HepG2 (cell line): ENCODE results near the gene GATB. TPM values are rescaled to one million over a fixed set of nuclear protein-coding genes. Genes with fewer than 3 reads are reported as not detected.
A peak's percentile ranks its signal among the peaks of the same experiment; 100 is the strongest.

Experiments used
- ATF4 ChIP-seq, 2 experiments: fragments of 450-650 bp in 1 of 2; sonication (generic) in 1 of 2; formaldehyde crosslinking; IDR thresholded peaks; 2 replicates each; pipeline versions ENCODE4 v1.5.0 to v1.8.0; 2020 to 2022; ENCODE audit warnings: mild to moderate bottlenecking in 1 of 2, missing genetic modification reagents in 1 of 2
- FUBP1 ChIP-seq: sonication (generic); formaldehyde crosslinking; IDR thresholded peaks from 2 replicates; pipeline ENCODE4 v1.5.1; 2020; ENCODE audit warnings: missing genetic modification reagents, mild to moderate bottlenecking, borderline replicate concordance
- GRHL1 ChIP-seq: sonication (generic); formaldehyde crosslinking; conservative IDR thresholded peaks from 2 replicates; pipeline ENCODE4 v1.8.0; 2022; ENCODE audit warnings: missing genetic modification reagents
- NKX3-1 ChIP-seq: sonication (generic); formaldehyde crosslinking; IDR thresholded peaks from 2 replicates; pipeline ENCODE4 v1.5.0; 2020; ENCODE audit warnings: missing genetic modification reagents
- PHB2 ChIP-seq: fragments of 450-650 bp; IDR thresholded peaks from 2 replicates; pipeline ENCODE4 v1.6.1; 2018; ENCODE audit not compliant: partially characterized antibody
- STAG1 ChIP-seq: sonication (generic); formaldehyde crosslinking; IDR thresholded peaks from 2 replicates; pipeline ENCODE4 v1.4.0; 2020; ENCODE audit warnings: missing genetic modification reagents
- TCF12 ChIP-seq, 2 experiments: fragments of 450-650 bp in 1 of 2; sonication (generic) in 1 of 2; formaldehyde crosslinking in 1 of 2; IDR thresholded peaks; 2 replicates each; pipeline versions ENCODE4 v1.6.1 to v1.8.0; 2017 to 2022; ENCODE audit warnings: antibody characterized with exemption in 1 of 2, mild to moderate bottlenecking in 1 of 2, missing genetic modification reagents in 1 of 2, moderate library complexity in 1 of 2
- TFDP2 ChIP-seq: sonication (generic); formaldehyde crosslinking; IDR thresholded peaks from 2 replicates; pipeline ENCODE4 v1.4.0; 2020; ENCODE audit warnings: missing genetic modification reagents
- YY1 ChIP-seq: IDR thresholded peaks from 2 replicates; pipeline ENCODE4 v1.6.1; 2011; ENCODE audit warnings: low read length, low read depth, moderate library complexity, mild to moderate bottlenecking; ENCODE audit not compliant: insufficient read depth, insufficient replicate concordance
- ZBTB20 ChIP-seq: sonication (generic); formaldehyde crosslinking; IDR thresholded peaks from 2 replicates; pipeline ENCODE4 v1.8.1; 2023; ENCODE audit warnings: missing genetic modification reagents, low read depth, mild to moderate bottlenecking, borderline replicate concordance
- ZNF20 ChIP-seq: sonication (generic); formaldehyde crosslinking; IDR thresholded peaks from 2 replicates; pipeline ENCODE4 v1.4.0; 2020; ENCODE audit warnings: mild to moderate bottlenecking, moderate library complexity, missing genetic modification reagents
- ZNF224 ChIP-seq: sonication (generic); formaldehyde crosslinking; IDR thresholded peaks from 2 replicates; pipeline ENCODE4 v1.5.0; 2020; ENCODE audit warnings: mild to moderate bottlenecking, missing genetic modification reagents
- ZNF747 ChIP-seq: sonication (generic); formaldehyde crosslinking; IDR thresholded peaks from 2 replicates; pipeline ENCODE4 v1.8.1; 2023; ENCODE audit warnings: missing genetic modification reagents, mild to moderate bottlenecking, borderline replicate concordance
- ZNF850 ChIP-seq: sonication (generic); formaldehyde crosslinking; conservative IDR thresholded peaks from 2 replicates; pipeline ENCODE4 v1.9.0; 2021; ENCODE audit warnings: mild to moderate bottlenecking, missing genetic modification reagents
- polyA plus RNA-seq, 8 experiments: library from polyadenylated mRNA; depleted of rRNA in 3 of 8; stranded (reverse) in 7 of 8; unstranded in 1 of 8; fragments of >200 nt; fragmentation: Illumina TruSeq in 4 of 8; extraction: Trizol in 4 of 8; gene quantifications; 2 replicates each; pipeline versions ENCODE4 v1.2.1 to v1.2.3, GENCODE V29; 2011 to 2016; ENCODE audit warnings: low read depth in 4 of 8, missing spikeins in 1 of 8, mixed read lengths in 1 of 8; ENCODE audit not compliant: insufficient read depth in 1 of 8
- total RNA-seq, 5 experiments: library from RNA; depleted of rRNA; stranded (reverse); fragments of >200 nt; fragmentation: Illumina TruSeq; extraction: Trizol; gene quantifications; 2 replicates each; pipeline ENCODE4 v1.2.3, GENCODE V29; 2016; ENCODE audit warnings: low read depth in 1 of 5
- TF ChIP-seq, protein P1 (sequence below): sonication (generic); formaldehyde crosslinking; IDR thresholded peaks from 2 replicates; pipeline ENCODE4 v1.4.0; 2020; ENCODE audit warnings: low read depth, mild to moderate bottlenecking, missing genetic modification reagents

GATB gene
- total and polyA plus RNA-seq, 2 of the 13 experiments (the other 11 are each of a cell fraction or from before 2014, with no cell fraction given), result 32.3 to 32.4 TPM

DNA sequence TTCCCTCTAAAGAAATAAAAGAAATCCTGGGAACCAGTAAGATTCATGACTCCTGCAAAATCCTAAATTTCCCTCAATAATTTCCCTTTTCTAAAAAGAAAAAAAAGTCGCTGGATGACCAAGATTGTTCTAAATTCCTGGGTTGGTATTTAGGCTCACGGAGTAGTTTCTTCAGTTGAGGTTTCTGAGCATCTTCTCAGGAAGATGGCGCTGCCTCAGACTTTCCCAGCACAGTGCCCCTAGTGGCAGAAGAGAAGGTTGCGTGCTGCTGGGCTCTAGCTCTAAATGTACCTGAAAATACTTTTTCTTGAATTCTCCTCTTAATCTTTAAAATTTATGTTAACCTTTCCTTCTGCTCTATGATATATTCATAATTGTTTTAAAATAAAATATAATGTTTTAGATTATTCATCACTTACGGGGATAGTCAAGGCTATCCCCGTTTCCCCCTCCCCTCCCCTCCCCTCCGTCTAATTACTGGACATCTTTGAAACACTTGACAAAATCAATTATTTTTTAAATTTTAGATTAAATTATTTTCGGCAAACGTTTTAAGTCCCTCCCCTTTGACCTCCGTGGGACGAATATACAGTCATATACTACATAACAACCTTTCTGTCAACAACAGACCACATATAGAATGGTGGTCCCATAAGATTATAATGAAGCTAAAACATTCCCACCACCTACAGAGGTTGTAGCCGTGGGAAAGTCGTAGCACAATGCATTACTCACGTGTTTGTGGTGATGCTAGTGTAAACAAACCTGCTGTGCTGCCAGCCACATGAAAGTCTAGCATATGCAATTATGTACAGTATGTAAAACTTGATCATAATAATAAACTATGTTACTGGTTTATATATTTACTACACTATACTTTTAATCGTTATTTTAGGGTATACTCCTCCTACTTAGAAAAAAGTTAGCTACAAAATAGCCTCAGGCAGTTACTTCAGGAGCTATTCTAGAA is 41.0 kb upstream of the GATB start (continued):
- TF ChIP-seq, protein P1, sequence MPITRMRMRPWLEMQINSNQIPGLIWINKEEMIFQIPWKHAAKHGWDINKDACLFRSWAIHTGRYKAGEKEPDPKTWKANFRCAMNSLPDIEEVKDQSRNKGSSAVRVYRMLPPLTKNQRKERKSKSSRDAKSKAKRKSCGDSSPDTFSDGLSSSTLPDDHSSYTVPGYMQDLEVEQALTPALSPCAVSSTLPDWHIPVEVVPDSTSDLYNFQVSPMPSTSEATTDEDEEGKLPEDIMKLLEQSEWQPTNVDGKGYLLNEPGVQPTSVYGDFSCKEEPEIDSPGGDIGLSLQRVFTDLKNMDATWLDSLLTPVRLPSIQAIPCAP (CRISPR knock-in tag), result no peak
- TF ChIP-seq ZNF747 (CRISPR knock-in tag) (no peak), PHB2 (no peak), ZNF20 (CRISPR knock-in tag) (no peak), NKX3-1 (no peak), ZNF850 (CRISPR knock-in tag) (no peak), ATF4 (CRISPR knock-in tag; IDR thresholded peaks at IDR 0.05) (no peak), TCF12 (IDR thresholded peaks at IDR 0.05) (no peak), TCF12 (CRISPR knock-in tag; IDR thresholded peaks at IDR 0.05) (no peak), YY1 (peak; percentile 75), ZNF224 (CRISPR knock-in tag) (no peak), STAG1 (CRISPR knock-in tag) (peak; percentile 38), ZBTB20 (CRISPR knock-in tag) (no peak), TFDP2 (CRISPR knock-in tag) (no peak), GRHL1 (CRISPR knock-in tag) (no peak), FUBP1 (CRISPR knock-in tag) (no peak)
